Measurements from ENCODE around the gene MBP.
"Not testable (repeated sequence)": the region's sequence is repeated elsewhere in the genome, so short reads cannot be mapped to it uniquely, and the experiment has no call there.

MBP gene

GRCh38 chr18:77001979-77002378, 130.6 kb downstream of the MBP start:
- no peak for DNase-seq

- no peak for DNase-seq
These were observed 131.5 kb downstream of the MBP start for GRCh38 chr18:77001041-77001440.

- DNase-seq: peak; percentile 46
These were observed 132.1 kb downstream of the MBP start for GRCh38 chr18:77000527-77000926.

- DNase-seq: no peak
These were observed 133.5 kb downstream of the MBP start for GRCh38 chr18:76999077-76999476.

- DNase-seq: no peak
These were observed 134.4 kb downstream of the MBP start for GRCh38 chr18:76997951-76998808.

- DNase-seq: no peak
These were observed 136.2 kb downstream of the MBP start for GRCh38 chr18:76996429-76996828.

- no peak for DNase-seq
These were observed 136.7 kb downstream of the MBP start for GRCh38 chr18:76995896-76996295.

- DNase-seq: no peak
These were observed 138.4 kb downstream of the MBP start for GRCh38 chr18:76994086-76994654.

GRCh38 chr18:76993573-76993972, 139.0 kb downstream of the MBP start:
- DNase-seq: no peak

GRCh38 chr18:76993085-76993382, 139.5 kb downstream of the MBP start:
- DNase-seq: no peak

GRCh38 chr18:76992226-76993084, 140.1 kb downstream of the MBP start:
- no peak for DNase-seq

GRCh38 chr18:76991021-76991688, 141.4 kb downstream of the MBP start:
- DNase-seq: no peak

GRCh38 chr18:76990343-76991020, 142.1 kb downstream of the MBP start:
- not testable (repeated sequence) for DNase-seq

GRCh38 chr18:76989647-76990190, 142.9 kb downstream of the MBP start:
- no peak for DNase-seq

- no peak for DNase-seq
These were observed 143.5 kb downstream of the MBP start for GRCh38 chr18:76988827-76989646.

- no peak for DNase-seq
These were observed 144.4 kb downstream of the MBP start for GRCh38 chr18:76988031-76988826.

GRCh38 chr18:76986406-76986805, 146.2 kb downstream of the MBP start:
- no peak for DNase-seq

- no peak for DNase-seq
These were observed 146.7 kb downstream of the MBP start for GRCh38 chr18:76985951-76986236.

- no peak for DNase-seq
These were observed 147.2 kb downstream of the MBP start for GRCh38 chr18:76985156-76985950.
